WTC11 (cell line): ENCODE results near the gene STX5. TPM values are rescaled to one million over a fixed set of nuclear protein-coding genes. Genes with fewer than 3 reads are reported as not detected.

Source experiments
- ATAC-seq: fragments of 200-7000 bp; cut with Tn5 transposase; 2 replicates; pipeline ENCODE4 v1.10.0; 2021; ENCODE audit warnings: mild to moderate bottlenecking, moderate library complexity
- CTCF ChIA-PET: fragments of 300-600 bp; sonication (Branson Sonifier 250); formaldehyde crosslinking; loops from one replicate; lab custom pipeline; 2021; ENCODE audit warnings: antibody characterized with exemption; lab: Charles Lee
- POLR2A ChIA-PET: fragments of 350-600 bp; sonication (Branson Sonifier 250); formaldehyde crosslinking; loops from one replicate; lab custom pipeline; 2021; ENCODE audit warnings: antibody characterized with exemption; lab: Charles Lee
- DNase-seq: peaks from one replicate; pipeline ENCODE4 v3.0.0; 2021; ENCODE audit warnings: low spot score
- H3K27ac Mint-ChIP-seq: 2 replicates; pipeline ENCODE4 v1.8.0; 2021; ENCODE audit warnings: mixed read lengths
- H3K27me3 Mint-ChIP-seq: 2 replicates; pipeline ENCODE4 v1.8.0; 2021; ENCODE audit warnings: low read depth, mild to moderate bottlenecking, moderate library complexity, mixed read lengths
- H3K36me3 Mint-ChIP-seq: 2 replicates; pipeline ENCODE4 v1.8.0; 2021; ENCODE audit warnings: mixed read lengths
- H3K4me1 Mint-ChIP-seq: 2 replicates; pipeline ENCODE4 v1.8.0; 2022; ENCODE audit warnings: mixed read lengths
- H3K4me3 Mint-ChIP-seq: 2 replicates; pipeline ENCODE4 v1.8.0; 2021; ENCODE audit warnings: mild to moderate bottlenecking, moderate library complexity, mixed read lengths
- H3K9me3 Mint-ChIP-seq: 2 replicates; pipeline ENCODE4 v1.8.0; 2021; ENCODE audit warnings: mixed read lengths
- CREB1 ChIP-seq: sonication (generic); formaldehyde crosslinking; IDR thresholded peaks from 2 replicates; pipeline ENCODE4 v1.8.0; 2023; ENCODE audit warnings: mild to moderate bottlenecking, missing genetic modification reagents
- E2F1 ChIP-seq: sonication (generic); formaldehyde crosslinking; IDR thresholded peaks from 2 replicates; pipeline ENCODE4 v1.8.0; 2022; ENCODE audit warnings: mild to moderate bottlenecking, missing genetic modification reagents
- E2F5 ChIP-seq: sonication (generic); formaldehyde crosslinking; IDR thresholded peaks from 2 replicates; pipeline ENCODE4 v1.8.1; 2022; ENCODE audit warnings: mild to moderate bottlenecking, moderate library complexity, missing genetic modification reagents
- JAZF1 ChIP-seq: fragments of 250-450 bp; sonication (Bioruptor Pico); IDR thresholded peaks from 2 replicates; pipeline ENCODE4 v1.9.0; 2021; ENCODE audit warnings: moderate library complexity, mild to moderate bottlenecking, inconsistent platforms
- NFE2L1 ChIP-seq: sonication (generic); formaldehyde crosslinking; IDR thresholded peaks from 2 replicates; pipeline ENCODE4 v1.8.1; 2023; ENCODE audit warnings: missing genetic modification reagents
- PRDM15 ChIP-seq: sonication (generic); formaldehyde crosslinking; IDR thresholded peaks from 2 replicates; pipeline ENCODE4 v1.8.0; 2022; ENCODE audit warnings: missing genetic modification reagents
- SMAD3 ChIP-seq: sonication (generic); formaldehyde crosslinking; IDR thresholded peaks from 2 replicates; pipeline ENCODE4 v1.8.0; 2022; ENCODE audit warnings: missing genetic modification reagents, mild to moderate bottlenecking, borderline replicate concordance
- SMAD4 ChIP-seq: sonication (generic); formaldehyde crosslinking; IDR thresholded peaks from 2 replicates; pipeline ENCODE4 v1.8.0; 2022; ENCODE audit warnings: mild to moderate bottlenecking, missing genetic modification reagents
- TEAD4 ChIP-seq: sonication (generic); formaldehyde crosslinking; IDR thresholded peaks from 2 replicates; pipeline ENCODE4 v1.8.0; 2022; ENCODE audit warnings: mild to moderate bottlenecking, missing genetic modification reagents
- ZMAT4 ChIP-seq: fragments of 250-450 bp; sonication (Bioruptor Pico); IDR thresholded peaks from 2 replicates; pipeline ENCODE4 v1.9.0; 2021; ENCODE audit warnings: mild to moderate bottlenecking
- ZNF281 ChIP-seq: sonication (generic); formaldehyde crosslinking; IDR thresholded peaks from 2 replicates; pipeline ENCODE4 v1.8.0; 2023; ENCODE audit warnings: mild to moderate bottlenecking, missing genetic modification reagents
- ZNF317 ChIP-seq: sonication (generic); formaldehyde crosslinking; IDR thresholded peaks from 2 replicates; pipeline ENCODE4 v1.8.1; 2023; ENCODE audit warnings: low read depth, mild to moderate bottlenecking, moderate library complexity, missing genetic modification reagents, borderline replicate concordance
- ZNF416 ChIP-seq: fragments of 250-450 bp; sonication (Bioruptor Pico); IDR thresholded peaks from 2 replicates; pipeline ENCODE4 v1.9.0; 2021; ENCODE audit warnings: mild to moderate bottlenecking, inconsistent platforms
- ZNF671 ChIP-seq: fragments of 250-450 bp; sonication (Bioruptor Pico); IDR thresholded peaks from 2 replicates; pipeline ENCODE4 v1.8.0; 2021; ENCODE audit warnings: mild to moderate bottlenecking
- total RNA-seq: library from RNA; stranded (reverse); gene quantifications from 3 replicates; pipeline ENCODE4 v1.2.3, GENCODE V29; 2021

The STX5 gene
- total RNA-seq, 1 experiment from 2014 or later: 30.2 TPM

GRCh38 chr11:62777389-62777788 is 54.5 kb downstream of the STX5 start:
- H3K36me3 Mint-ChIP-seq: peaks cover 52% of the 10 kb centered on the region
- TF ChIP-seq PRDM15: no peak
- TF ChIP-seq ZNF671 (CRISPR knock-in tag): no peak
- no peak for TF ChIP-seq ZMAT4 (CRISPR knock-in tag)
- TF ChIP-seq NFE2L1: no peak
- no peak for TF ChIP-seq SMAD4
- no peak for TF ChIP-seq ZNF317 (CRISPR knock-in tag)
- no peak for TF ChIP-seq JAZF1 (CRISPR knock-in tag)
- no peak for TF ChIP-seq E2F1 (CRISPR knock-in tag)
- no peak for TF ChIP-seq SMAD3 (CRISPR knock-in tag)
- no peak for TF ChIP-seq TEAD4 (CRISPR knock-in tag)
- DNase-seq (no peak), ATAC-seq (no peak)
- H3K4me1 Mint-ChIP-seq: no peaks in the 10 kb centered on the region
- no peaks in the 10 kb centered on the region for H3K27me3 Mint-ChIP-seq
- no peaks in the 10 kb centered on the region for H3K9me3 Mint-ChIP-seq
- H3K27ac Mint-ChIP-seq: peak overlapping the region; percentile 52; the same call in 1 of the 2 replicates
- no peak overlapping the region for H3K4me3 Mint-ChIP-seq
- ChIA-PET POLR2A (no interaction called here), CTCF (interaction anchor here (11.6 kb wide), 1 partner anchor 9 kb away, joined by 121 read pairs; the partner anchor contains the start of gene TMEM179B)

- Mint-ChIP-seq H3K9me3 (no peaks in the 10 kb centered on the region), H3K27ac (peak overlapping the region; percentile 82; the same call in 1 of the 2 replicates), H3K36me3 (peaks cover 44% of the 10 kb centered on the region), H3K4me1 (peaks cover under 1% of the 10 kb centered on the region; the same call in 1 of the 2 replicates), H3K27me3 (no peaks in the 10 kb centered on the region), H3K4me3 (no peak overlapping the region)
- ChIA-PET POLR2A (interaction anchor here (0.6 kb wide), 1 partner anchor 30 kb away, joined by 5 read pairs; no protein-coding TSS in a partner anchor), CTCF (interaction anchor here (1.2 to 11.6 kb wide), 2 partner anchors 11 to 86 kb away, joined by 3 to 121 read pairs; partner anchors contain the start of gene TMEM179B)
- no peak for DNase-seq
- no peak for ATAC-seq
- no peak for TF ChIP-seq CREB1 (CRISPR knock-in tag)
- TF ChIP-seq ZNF416 (CRISPR knock-in tag): no peak
- TF ChIP-seq E2F5: no peak
Observed at GRCh38 chr11:62775646-62776045, 56.2 kb downstream of the STX5 start.

- Mint-ChIP-seq H3K27ac (peak overlapping the region; percentile 49; the same call in 1 of the 2 replicates), H3K9me3 (no peaks in the 10 kb centered on the region)
Observed at GRCh38 chr11:62774407-62774806, 57.4 kb downstream of the STX5 start.

More at GRCh38 chr11:62774407-62774806, 57.4 kb downstream of the STX5 start:
- no peaks in the 10 kb centered on the region; the same call in 1 of the 2 replicates for H3K27me3 Mint-ChIP-seq
- peaks cover 38% of the 10 kb centered on the region for H3K36me3 Mint-ChIP-seq
- no peak overlapping the region for H3K4me3 Mint-ChIP-seq
- peaks cover 13% of the 10 kb centered on the region for H3K4me1 Mint-ChIP-seq
- no peak for ATAC-seq
- TF ChIP-seq ZNF281 (CRISPR knock-in tag): no peak
- DNase-seq: no peak
- ChIA-PET CTCF (interaction anchor here (0.6 to 11.6 kb wide), 4 partner anchors 12 to 196 kb away, joined by 3 to 121 read pairs (median 4); partner anchors contain the start of gene TMEM179B), POLR2A (interaction anchor here (1.0 kb wide), 1 partner anchor 57 kb away, joined by 3 read pairs; no protein-coding TSS in a partner anchor)
